HG03280 (cell line): ENCODE results near the gene CDC34.

Experiments
- ATAC-seq: cut with Tn5 transposase; IDR thresholded peaks from one replicate; pipeline ENCODE4 v1.9.1; 2021; ENCODE audit warnings: mild to moderate bottlenecking, moderate library complexity; ENCODE audit not compliant: unreplicated experiment

The CDC34 gene

GRCh38 chr19:585551-586110 lies 54.1 kb downstream of the CDC34 start:
- ATAC-seq, result no peak

- no peak for ATAC-seq
Observed at GRCh38 chr19:588093-588740, 56.7 kb downstream of the CDC34 start.

GRCh38 chr19:588741-589692 lies 57.5 kb downstream of the CDC34 start:
- ATAC-seq, result no peak

- ATAC-seq, result no peak
Observed at GRCh38 chr19:589693-590395, 58.3 kb downstream of the CDC34 start, which contains the start of gene HCN2. TSS of gene HCN2 (plus strand) at chr19:589881. CDS start at chr19:589946, 65 bp downstream.

- no peak for ATAC-seq
Observed at GRCh38 chr19:590396-590745, 58.8 kb downstream of the CDC34 start.

- ATAC-seq, result no peak
Observed at GRCh38 chr19:590750-591098, 59.2 kb downstream of the CDC34 start.

- no peak for ATAC-seq
Observed at GRCh38 chr19:591099-591958, 59.8 kb downstream of the CDC34 start.
